ENCODE data around the gene TNFRSF19. TPM values are rescaled to one million over a fixed set of nuclear protein-coding genes. Genes with fewer than 3 reads are reported as not detected.

Gene TNFRSF19
- total RNA-seq, 1 donor from 2014 or later, result 19.0 TPM

DNA sequence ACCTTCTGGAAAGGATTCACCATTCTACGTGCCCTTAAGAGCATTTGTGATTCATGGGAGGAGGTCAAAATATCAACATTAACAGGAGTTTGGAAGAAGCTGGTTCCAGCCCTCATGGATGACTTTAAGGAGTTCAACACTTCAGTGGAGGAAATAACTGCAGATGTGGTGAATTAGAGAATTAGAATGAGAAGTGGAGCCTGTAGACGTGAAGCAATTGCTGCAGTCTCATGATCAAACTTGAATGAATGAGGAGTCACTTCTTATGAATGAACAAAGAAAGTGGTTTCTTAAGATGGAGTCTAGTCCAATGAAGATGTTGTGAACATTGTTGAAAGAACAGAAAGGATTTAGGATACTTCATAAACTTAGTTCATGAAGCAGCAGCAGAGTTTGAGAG, 129.1 kb downstream of the TNFRSF19 start:
- no peaks in the 10 kb centered on the region for H3K9me3 Mint-ChIP-seq (ENCODE audit: low read depth)
- TF ChIP-seq, protein P1, sequence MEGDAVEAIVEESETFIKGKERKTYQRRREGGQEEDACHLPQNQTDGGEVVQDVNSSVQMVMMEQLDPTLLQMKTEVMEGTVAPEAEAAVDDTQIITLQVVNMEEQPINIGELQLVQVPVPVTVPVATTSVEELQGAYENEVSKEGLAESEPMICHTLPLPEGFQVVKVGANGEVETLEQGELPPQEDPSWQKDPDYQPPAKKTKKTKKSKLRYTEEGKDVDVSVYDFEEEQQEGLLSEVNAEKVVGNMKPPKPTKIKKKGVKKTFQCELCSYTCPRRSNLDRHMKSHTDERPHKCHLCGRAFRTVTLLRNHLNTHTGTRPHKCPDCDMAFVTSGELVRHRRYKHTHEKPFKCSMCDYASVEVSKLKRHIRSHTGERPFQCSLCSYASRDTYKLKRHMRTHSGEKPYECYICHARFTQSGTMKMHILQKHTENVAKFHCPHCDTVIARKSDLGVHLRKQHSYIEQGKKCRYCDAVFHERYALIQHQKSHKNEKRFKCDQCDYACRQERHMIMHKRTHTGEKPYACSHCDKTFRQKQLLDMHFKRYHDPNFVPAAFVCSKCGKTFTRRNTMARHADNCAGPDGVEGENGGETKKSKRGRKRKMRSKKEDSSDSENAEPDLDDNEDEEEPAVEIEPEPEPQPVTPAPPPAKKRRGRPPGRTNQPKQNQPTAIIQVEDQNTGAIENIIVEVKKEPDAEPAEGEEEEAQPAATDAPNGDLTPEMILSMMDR (IDR thresholded peaks at IDR 0.05; ENCODE audit: unreplicated experiment), result no peak
- DNase-seq (ENCODE audit: low spot score, unreplicated experiment), result no peak
- peaks cover 8% of the 10 kb centered on the region for H3K4me1 Mint-ChIP-seq (ENCODE audit: low read depth)
- no peaks in the 10 kb centered on the region for H3K36me3 Mint-ChIP-seq (ENCODE audit: insufficient read depth)
- H3K4me3 Mint-ChIP-seq (ENCODE audit: low read depth), result no peak overlapping the region
- H3K27ac Mint-ChIP-seq, result no peak overlapping the region
- H3K27me3 Mint-ChIP-seq, result peaks cover 45% of the 10 kb centered on the region

DNA sequence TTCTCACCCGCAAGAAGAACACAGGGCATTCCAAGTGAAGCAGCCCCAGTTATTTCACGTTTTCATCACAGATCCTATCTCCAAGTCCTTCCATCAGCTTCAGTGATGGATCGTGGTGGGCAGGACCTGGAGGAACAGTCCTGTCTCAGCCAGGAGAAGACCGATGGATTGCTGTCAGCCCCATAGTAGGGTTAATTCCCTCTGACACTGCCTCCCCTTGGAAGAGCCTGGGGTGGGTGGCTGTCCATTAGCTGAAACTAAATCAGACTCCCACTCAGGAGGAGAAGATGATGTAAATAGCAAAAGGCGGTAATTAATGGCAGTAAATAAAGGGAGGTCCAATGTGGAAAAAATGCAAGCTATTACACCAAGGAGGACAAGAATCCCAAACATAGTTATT, 131.0 kb downstream of the TNFRSF19 start:
- TF ChIP-seq, protein P1 (IDR thresholded peaks at IDR 0.05; ENCODE audit: unreplicated experiment), result no peak
- H3K36me3 Mint-ChIP-seq (ENCODE audit: insufficient read depth), result no peaks in the 10 kb centered on the region
- no peak overlapping the region for H3K4me3 Mint-ChIP-seq (ENCODE audit: low read depth)
- DNase-seq (ENCODE audit: low spot score, unreplicated experiment), result no peak
- H3K27ac Mint-ChIP-seq, result no peak overlapping the region
- H3K9me3 Mint-ChIP-seq (ENCODE audit: low read depth), result no peaks in the 10 kb centered on the region
- H3K4me1 Mint-ChIP-seq (ENCODE audit: low read depth), result peaks cover 10% of the 10 kb centered on the region
- H3K27me3 Mint-ChIP-seq, result peaks cover 50% of the 10 kb centered on the region

DNA sequence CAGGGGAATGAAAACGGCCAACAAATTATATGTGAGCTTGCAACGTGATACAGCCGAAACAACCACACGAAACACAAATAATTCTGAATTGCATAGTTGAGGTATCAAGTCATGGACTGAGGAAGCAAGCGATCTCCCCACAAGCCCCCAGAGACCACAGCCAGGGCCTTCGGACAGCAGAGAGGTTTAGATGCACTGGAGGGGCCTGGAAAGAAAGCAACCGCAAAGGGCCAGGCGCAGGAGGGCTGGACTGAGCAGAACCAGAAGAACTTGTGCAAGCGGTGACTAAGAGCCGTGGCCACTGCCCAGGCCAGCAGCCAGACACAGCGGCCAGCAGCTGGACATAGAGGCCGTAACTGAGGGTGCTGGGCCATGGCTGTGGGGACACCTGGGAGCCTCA, 131.4 kb downstream of the TNFRSF19 start:
- no peak for DNase-seq (ENCODE audit: low spot score, unreplicated experiment)
- Mint-ChIP-seq H3K27ac (no peak overlapping the region), H3K9me3 (ENCODE audit: low read depth) (no peaks in the 10 kb centered on the region), H3K4me3 (ENCODE audit: low read depth) (no peak overlapping the region), H3K27me3 (peaks cover 45% of the 10 kb centered on the region), H3K4me1 (ENCODE audit: low read depth) (peaks cover 10% of the 10 kb centered on the region), H3K36me3 (ENCODE audit: insufficient read depth) (no peaks in the 10 kb centered on the region)
- TF ChIP-seq, protein P1 (IDR thresholded peaks at IDR 0.05; ENCODE audit: unreplicated experiment), result no peak

DNA sequence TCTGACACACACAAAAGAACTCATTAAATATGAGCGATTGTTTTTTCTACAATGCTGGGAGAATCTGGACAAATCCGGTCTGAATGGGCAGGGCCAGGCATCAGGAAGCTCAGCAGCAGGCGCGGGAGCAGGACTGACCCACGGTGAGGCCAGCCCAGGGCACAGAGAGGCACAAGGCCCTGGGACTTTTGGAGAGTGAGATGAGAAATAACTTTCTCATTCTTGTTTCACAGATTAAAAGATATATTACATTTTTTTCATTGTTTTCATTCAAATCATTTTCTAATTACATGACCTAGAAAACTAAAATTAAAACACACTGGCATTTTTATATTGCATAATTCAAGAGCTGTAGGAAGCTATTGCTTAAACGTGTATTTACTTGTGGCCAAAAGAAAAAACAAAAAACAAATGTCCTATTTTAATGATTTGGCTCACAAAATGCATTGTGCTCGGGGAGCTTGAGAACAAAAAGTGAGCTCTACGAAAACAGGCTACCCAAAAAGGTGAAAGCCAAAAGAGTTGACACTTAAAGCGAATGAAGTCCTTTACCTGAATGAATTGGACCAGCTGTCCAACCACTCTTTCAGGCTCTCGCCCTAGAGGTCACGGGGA, 133.1 kb downstream of the TNFRSF19 start:
- DNase-seq (ENCODE audit: low spot score, unreplicated experiment), result no peak
- H3K27me3 Mint-ChIP-seq, result peaks cover 41% of the 10 kb centered on the region
- no peaks in the 10 kb centered on the region for H3K9me3 Mint-ChIP-seq (ENCODE audit: low read depth)
- H3K4me1 Mint-ChIP-seq (ENCODE audit: low read depth), result peaks cover 2% of the 10 kb centered on the region
- H3K27ac Mint-ChIP-seq, result no peak overlapping the region
- no peak overlapping the region for H3K4me3 Mint-ChIP-seq (ENCODE audit: low read depth)
- H3K36me3 Mint-ChIP-seq (ENCODE audit: insufficient read depth), result no peaks in the 10 kb centered on the region
- TF ChIP-seq, protein P1 (IDR thresholded peaks at IDR 0.05; ENCODE audit: unreplicated experiment), result no peak

DNA sequence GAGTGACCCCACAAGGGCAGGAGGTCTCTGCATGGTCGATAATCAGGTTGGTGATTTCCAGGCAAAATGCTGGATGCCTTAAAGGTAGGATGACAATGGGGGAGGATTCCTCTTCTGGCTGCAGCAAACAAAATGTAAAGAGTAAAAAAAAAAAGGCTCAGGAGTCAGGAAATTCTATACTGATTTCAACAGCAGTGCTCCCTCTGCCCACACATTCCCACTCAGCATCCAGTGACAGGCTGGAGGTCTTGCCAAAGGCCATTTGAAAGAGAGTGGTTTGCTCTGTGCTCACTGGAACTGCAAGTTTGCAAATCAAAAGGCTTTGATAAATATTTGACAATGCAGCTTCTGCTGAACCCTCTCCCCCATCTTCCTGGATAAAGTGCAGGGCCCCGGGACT, 135.4 kb downstream of the TNFRSF19 start:
- H3K27ac Mint-ChIP-seq, result no peak overlapping the region
- no peak overlapping the region for H3K4me3 Mint-ChIP-seq (ENCODE audit: low read depth)
- no peaks in the 10 kb centered on the region for H3K36me3 Mint-ChIP-seq (ENCODE audit: insufficient read depth)
- peaks cover 29% of the 10 kb centered on the region for H3K27me3 Mint-ChIP-seq
- peaks cover 2% of the 10 kb centered on the region for H3K4me1 Mint-ChIP-seq (ENCODE audit: low read depth)
- no peak for DNase-seq (ENCODE audit: low spot score, unreplicated experiment)
- no peaks in the 10 kb centered on the region for H3K9me3 Mint-ChIP-seq (ENCODE audit: low read depth)
- TF ChIP-seq, protein P1 (IDR thresholded peaks at IDR 0.05; ENCODE audit: unreplicated experiment), result no peak

Measured in progenitor cell of endocrine pancreas (in vitro differentiated cells).